KMS-11 (cell line): ENCODE results near the gene PRDM16.

Source experiments
- H2AFZ ChIP-seq: fragments of 200-600 bp; sonication (generic); 2 replicates; pipeline ENCODE4 v1.6.1; 2016; ENCODE audit warnings: antibody characterized with exemption, mixed run types, low read depth
- H3K27ac ChIP-seq: fragments of 200-600 bp; sonication (generic); 2 replicates; pipeline ENCODE4 v1.6.1; 2016; ENCODE audit warnings: mild to moderate bottlenecking, mixed run types
- H3K27me3 ChIP-seq: fragments of 200-600 bp; sonication (generic); 2 replicates; pipeline ENCODE4 v1.6.1; 2017; ENCODE audit warnings: mild to moderate bottlenecking, low read depth, mixed run types, moderate library complexity; ENCODE audit not compliant: insufficient read depth
- H3K36me3 ChIP-seq: fragments of 200-600 bp; sonication (generic); 2 replicates; pipeline ENCODE4 v1.6.1; 2017; ENCODE audit warnings: mild to moderate bottlenecking, mixed run types; ENCODE audit not compliant: insufficient read depth
- H3K4me1 ChIP-seq: fragments of 200-600 bp; sonication (generic); 2 replicates; pipeline ENCODE4 v1.6.1; 2016; ENCODE audit warnings: mild to moderate bottlenecking, low read depth, mixed run types; ENCODE audit not compliant: poor library complexity, severe bottlenecking
- H3K4me2 ChIP-seq: fragments of 200-600 bp; sonication (generic); 2 replicates; pipeline ENCODE4 v1.7.0; 2016; ENCODE audit warnings: mild to moderate bottlenecking, mixed run types
- H3K4me3 ChIP-seq: fragments of 200-600 bp; sonication (generic); IDR thresholded peaks from 2 replicates; pipeline ENCODE4 v1.6.1; 2017; ENCODE audit warnings: low read depth, low read length, mixed read lengths; ENCODE audit not compliant: insufficient read depth
- H3K79me2 ChIP-seq: fragments of 200-600 bp; sonication (generic); 2 replicates; pipeline ENCODE4 v1.6.1; 2016; ENCODE audit warnings: low read depth, mixed run types; ENCODE audit not compliant: insufficient read depth
- H3K9ac ChIP-seq: fragments of 200-600 bp; sonication (generic); 2 replicates; pipeline ENCODE4 v1.6.1; 2016; ENCODE audit warnings: mild to moderate bottlenecking, mixed run types
- H4K20me1 ChIP-seq: fragments of 200-600 bp; sonication (generic); 2 replicates; pipeline ENCODE4 v1.6.1; 2016; ENCODE audit warnings: mild to moderate bottlenecking, mixed run types; ENCODE audit not compliant: insufficient read depth
- TF ChIP-seq, protein P1 (sequence below): fragments of 200-600 bp; sonication (generic); conservative IDR thresholded peaks from 2 replicates; pipeline ENCODE4 v1.6.1; 2017; ENCODE audit warnings: low read depth, mild to moderate bottlenecking, antibody characterized with exemption, low read length, moderate library complexity, mixed read lengths

The PRDM16 gene

DNA sequence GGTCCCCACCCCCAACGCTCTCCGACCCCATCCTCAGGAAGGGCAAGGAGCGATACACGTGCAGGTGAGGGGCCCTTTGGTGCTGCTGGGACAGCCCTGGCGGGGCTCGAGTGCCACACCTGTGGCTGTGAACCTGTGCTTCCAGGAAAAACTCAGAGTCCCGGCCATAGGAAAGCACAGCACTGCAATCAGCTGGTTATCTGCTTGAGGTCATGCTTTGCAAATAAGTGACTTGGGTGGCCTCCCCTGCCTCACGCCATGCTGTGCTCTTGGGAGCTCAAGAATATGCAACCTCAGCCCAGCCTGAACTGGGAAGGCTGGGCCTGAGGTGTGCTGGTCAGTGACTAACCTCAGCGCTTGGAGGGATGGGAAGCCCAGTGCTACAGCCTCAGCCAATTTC lies 348.9 kb downstream of the PRDM16 start:
- Histone ChIP-seq H3K4me3 (no peak overlapping the region), H2AFZ (no peak overlapping the region), H3K9ac (no peak overlapping the region), H3K4me2 (no peak overlapping the region), H3K4me1 (no peaks in the 10 kb centered on the region), H3K36me3 (no peaks in the 10 kb centered on the region), H3K27me3 (peaks cover 70% of the 10 kb centered on the region), H3K79me2 (no peaks in the 10 kb centered on the region), H3K27ac (no peak overlapping the region), H4K20me1 (no peaks in the 10 kb centered on the region)
- TF ChIP-seq, protein P1, sequence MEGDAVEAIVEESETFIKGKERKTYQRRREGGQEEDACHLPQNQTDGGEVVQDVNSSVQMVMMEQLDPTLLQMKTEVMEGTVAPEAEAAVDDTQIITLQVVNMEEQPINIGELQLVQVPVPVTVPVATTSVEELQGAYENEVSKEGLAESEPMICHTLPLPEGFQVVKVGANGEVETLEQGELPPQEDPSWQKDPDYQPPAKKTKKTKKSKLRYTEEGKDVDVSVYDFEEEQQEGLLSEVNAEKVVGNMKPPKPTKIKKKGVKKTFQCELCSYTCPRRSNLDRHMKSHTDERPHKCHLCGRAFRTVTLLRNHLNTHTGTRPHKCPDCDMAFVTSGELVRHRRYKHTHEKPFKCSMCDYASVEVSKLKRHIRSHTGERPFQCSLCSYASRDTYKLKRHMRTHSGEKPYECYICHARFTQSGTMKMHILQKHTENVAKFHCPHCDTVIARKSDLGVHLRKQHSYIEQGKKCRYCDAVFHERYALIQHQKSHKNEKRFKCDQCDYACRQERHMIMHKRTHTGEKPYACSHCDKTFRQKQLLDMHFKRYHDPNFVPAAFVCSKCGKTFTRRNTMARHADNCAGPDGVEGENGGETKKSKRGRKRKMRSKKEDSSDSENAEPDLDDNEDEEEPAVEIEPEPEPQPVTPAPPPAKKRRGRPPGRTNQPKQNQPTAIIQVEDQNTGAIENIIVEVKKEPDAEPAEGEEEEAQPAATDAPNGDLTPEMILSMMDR, result no peak

DNA sequence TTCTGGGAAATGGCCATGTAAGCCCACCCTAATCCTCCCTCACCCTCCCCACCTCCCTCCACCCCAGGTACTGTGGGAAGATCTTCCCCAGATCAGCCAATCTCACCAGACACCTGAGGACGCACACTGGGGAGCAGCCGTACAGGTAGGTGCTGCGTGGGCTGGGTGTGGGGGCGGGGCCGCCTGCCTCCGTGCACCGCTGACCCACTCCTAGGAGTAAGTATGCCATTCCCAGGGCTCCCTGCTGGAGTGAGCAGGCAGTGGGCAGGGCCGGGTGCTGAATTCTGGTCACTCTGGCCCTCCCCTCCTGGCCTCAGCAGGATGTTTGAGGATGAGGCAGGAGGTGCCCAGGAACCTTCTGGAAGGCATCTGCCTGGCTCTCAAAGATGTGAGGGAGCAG lies 349.6 kb downstream of the PRDM16 start:
- H3K79me2 ChIP-seq, result no peaks in the 10 kb centered on the region
- H3K36me3 ChIP-seq, result no peaks in the 10 kb centered on the region
- no peaks in the 10 kb centered on the region for H4K20me1 ChIP-seq
- no peak overlapping the region for H3K9ac ChIP-seq
- peaks cover 70% of the 10 kb centered on the region for H3K27me3 ChIP-seq
- H3K27ac ChIP-seq, result no peak overlapping the region
- H2AFZ ChIP-seq, result no peak overlapping the region
- TF ChIP-seq, protein P1, result no peak
- H3K4me2 ChIP-seq, result no peak overlapping the region
- H3K4me3 ChIP-seq, result no peak overlapping the region
- no peaks in the 10 kb centered on the region for H3K4me1 ChIP-seq

DNA sequence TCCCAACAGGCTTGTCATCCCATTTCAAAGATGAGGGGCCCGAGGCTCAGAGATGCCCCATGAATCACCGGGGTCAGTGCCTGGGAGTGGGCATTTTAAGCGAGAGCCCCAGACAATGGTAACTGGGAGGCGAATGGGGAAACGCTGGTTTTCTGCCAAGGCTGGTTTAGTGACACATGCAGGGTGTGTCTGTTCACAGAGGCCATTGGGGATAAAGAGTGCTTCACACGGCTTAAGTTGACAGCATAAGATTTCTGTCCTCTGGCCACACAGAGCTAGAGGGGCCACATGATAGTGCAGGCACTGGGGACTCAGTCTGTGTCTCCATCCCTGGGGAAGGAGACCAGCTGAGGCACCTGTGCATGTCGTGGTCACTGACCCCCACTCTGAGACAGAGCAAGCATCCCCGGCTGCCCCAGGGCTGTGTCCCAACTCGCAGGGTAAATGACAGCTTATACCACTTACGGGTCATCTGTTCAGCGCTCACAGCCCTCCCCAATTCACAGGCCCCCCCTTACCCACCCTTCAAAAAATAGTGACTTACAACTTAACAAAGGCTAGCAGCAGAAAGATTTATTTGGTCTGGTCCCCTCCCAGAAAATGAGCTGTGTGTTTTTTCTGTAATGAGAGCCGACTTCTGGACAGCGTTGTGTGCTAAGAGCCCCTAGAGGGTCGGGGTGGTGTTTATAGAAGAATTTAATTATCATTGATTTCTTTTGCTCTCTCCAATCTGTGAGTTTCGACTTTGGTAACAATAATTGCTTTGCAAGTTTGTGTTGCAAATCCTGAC lies 350.6 kb downstream of the PRDM16 start:
- Histone ChIP-seq H3K4me3 (no peak overlapping the region), H4K20me1 (no peaks in the 10 kb centered on the region), H3K27ac (no peak overlapping the region), H2AFZ (no peak overlapping the region), H3K4me2 (no peak overlapping the region), H3K79me2 (no peaks in the 10 kb centered on the region), H3K4me1 (no peaks in the 10 kb centered on the region), H3K36me3 (no peaks in the 10 kb centered on the region), H3K9ac (no peak overlapping the region), H3K27me3 (peaks cover 76% of the 10 kb centered on the region)
- TF ChIP-seq, protein P1, result no peak

DNA sequence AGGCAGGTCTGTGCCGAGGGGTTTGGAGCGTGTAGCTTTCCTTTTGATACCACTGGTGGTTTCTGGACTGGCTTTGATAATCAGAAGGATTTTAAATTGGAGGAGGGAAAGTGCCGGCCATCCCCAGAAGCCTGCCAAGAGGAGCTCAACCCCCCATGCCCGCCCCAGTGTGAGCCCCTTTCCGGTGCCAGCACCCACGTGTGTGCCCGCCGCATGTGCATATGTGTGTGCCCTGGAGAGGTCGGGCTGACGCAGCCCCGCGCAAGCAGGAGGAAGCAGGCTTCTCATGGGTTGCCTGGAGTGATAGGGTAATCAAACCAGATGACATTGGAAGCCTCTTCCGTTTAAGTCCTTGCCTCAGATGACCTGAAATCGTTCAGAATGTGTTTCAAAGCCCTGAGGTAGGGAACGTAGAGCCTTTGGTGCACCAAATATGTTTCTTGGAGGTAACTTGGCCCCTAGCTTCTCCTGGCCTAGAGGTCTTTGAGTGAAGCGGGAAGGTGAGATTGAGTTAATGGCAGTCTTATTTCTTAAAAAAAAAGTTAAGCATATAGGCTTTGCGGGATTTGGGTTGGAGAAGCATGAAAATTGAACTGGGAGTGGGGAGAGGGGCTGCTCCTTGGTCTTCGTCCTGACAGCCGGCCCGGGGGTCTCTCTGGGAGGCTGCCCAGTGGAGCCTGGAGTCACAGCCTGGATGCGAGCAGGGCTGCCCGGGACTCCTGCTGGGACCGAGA lies 351.4 kb downstream of the PRDM16 start:
- Histone ChIP-seq H3K27ac (no peak overlapping the region), H3K27me3 (peaks cover 80% of the 10 kb centered on the region), H3K36me3 (no peaks in the 10 kb centered on the region), H3K4me1 (no peaks in the 10 kb centered on the region), H3K79me2 (no peaks in the 10 kb centered on the region), H3K4me3 (no peak overlapping the region), H3K4me2 (no peak overlapping the region), H2AFZ (no peak overlapping the region), H3K9ac (no peak overlapping the region), H4K20me1 (no peaks in the 10 kb centered on the region)
- TF ChIP-seq, protein P1, result no peak
